ENCODE results near the gene MAS1L.

Gene MAS1L

GRCh38 chr6:29516108-29516507 is 28.4 kb upstream of the MAS1L start:
- CTCF ChIA-PET = no interaction called here

GRCh38 chr6:29510746-29511300 is 23.1 kb upstream of the MAS1L start:
- no peak for DNase-seq (ENCODE audit: low read depth, low spot score)
- ChIA-PET POLR2A (no interaction called here), CTCF (no interaction called here)
- no peak overlapping the region for H3K4me3 ChIP-seq (ENCODE audit: low read depth, low read length)
- TF ChIP-seq CTCF (IDR thresholded peaks at IDR 0.05; ENCODE audit: insufficient read depth, low read length, missing control alignments) = no peak

More at GRCh38 chr6:29516108-29516507, 28.4 kb upstream of the MAS1L start:
- no peak for TF ChIP-seq CTCF (IDR thresholded peaks at IDR 0.05; ENCODE audit: insufficient read depth, low read length, missing control alignments)
- DNase-seq (ENCODE audit: low read depth, low spot score) = no peak
- POLR2A ChIA-PET = no interaction called here
- no peak overlapping the region for H3K4me3 ChIP-seq (ENCODE audit: low read depth, low read length)

- CTCF ChIA-PET = no interaction called here
- POLR2A ChIA-PET = no interaction called here
- no peak overlapping the region for H3K4me3 ChIP-seq (ENCODE audit: low read depth, low read length)
- TF ChIP-seq CTCF (IDR thresholded peaks at IDR 0.05; ENCODE audit: insufficient read depth, low read length, missing control alignments) = no peak
- no peak for DNase-seq (ENCODE audit: low read depth, low spot score)
These were observed 22.4 kb upstream of the MAS1L start for GRCh38 chr6:29510202-29510601.

- CTCF ChIA-PET = no interaction called here
- TF ChIP-seq CTCF (IDR thresholded peaks at IDR 0.05; ENCODE audit: insufficient read depth, low read length, missing control alignments) = no peak
- POLR2A ChIA-PET = no interaction called here
- DNase-seq (ENCODE audit: low read depth, low spot score) = no peak
- no peak overlapping the region for H3K4me3 ChIP-seq (ENCODE audit: low read depth, low read length)
These were observed 22.0 kb upstream of the MAS1L start for GRCh38 chr6:29509711-29510110.

GRCh38 chr6:29509239-29509638 is 21.5 kb upstream of the MAS1L start:
- no peak overlapping the region for H3K4me3 ChIP-seq (ENCODE audit: low read depth, low read length)
- POLR2A ChIA-PET = no interaction called here
- no peak for DNase-seq (ENCODE audit: low read depth, low spot score)
- TF ChIP-seq CTCF (IDR thresholded peaks at IDR 0.05; ENCODE audit: insufficient read depth, low read length, missing control alignments) = no peak
- CTCF ChIA-PET = no interaction called here

GRCh38 chr6:29507319-29507718 is 19.6 kb upstream of the MAS1L start:
- ChIA-PET POLR2A (no interaction called here), CTCF (no interaction called here)
- TF ChIP-seq CTCF (IDR thresholded peaks at IDR 0.05; ENCODE audit: insufficient read depth, low read length, missing control alignments) = no peak
- DNase-seq (ENCODE audit: low read depth, low spot score) = no peak
- no peak overlapping the region for H3K4me3 ChIP-seq (ENCODE audit: low read depth, low read length)

Data from AG04449 (cell line).